ENCODE measurements around the gene ZNF460.

Gene ZNF460

GRCh38 chr19:57242821-57243220, 37.5 kb upstream of the ZNF460 start:
- Histone ChIP-seq H4K20me1 (ENCODE audit: insufficient read depth, low read length) (no peaks in the 10 kb centered on the region), H3K4me2 (ENCODE audit: low read depth, low read length) (no peak overlapping the region), H2AFZ (ENCODE audit: low read length) (no peak overlapping the region), H3K4me1 (ENCODE audit: low read length) (peaks cover 11% of the 10 kb centered on the region; the same call in 1 of the 2 replicates), H3K79me2 (ENCODE audit: low read length) (peaks cover 47% of the 10 kb centered on the region), H3K36me3 (replicated peaks; ENCODE audit: insufficient read depth, low read length) (no peaks in the 10 kb centered on the region), H3K4me3 (ENCODE audit: low read length) (no peak overlapping the region), H3K27ac (ENCODE audit: low read length) (no peak overlapping the region), H3K9me2 (replicated peaks; ENCODE audit: insufficient read depth, low read length) (no peaks in the 10 kb centered on the region), H3K9me3 (replicated peaks; ENCODE audit: insufficient read depth, low read length) (no peaks in the 10 kb centered on the region; the same call in 1 of the 2 replicates), H3K9ac (ENCODE audit: low read length) (no peak overlapping the region), H3K27me3 (replicated peaks; ENCODE audit: insufficient read depth, low read length) (no peaks in the 10 kb centered on the region), H3F3A (ENCODE audit: insufficient read depth, low read length) (peaks cover 10% of the 10 kb centered on the region; the same call in 1 of the 2 replicates)
- TF ChIP-seq EZH2 (optimal IDR thresholded peaks at IDR 0.05; ENCODE audit: low read depth, low read length) (no peak), EZH2phosphoT487 (IDR thresholded peaks at IDR 0.05; ENCODE audit: low read length) (no peak), CTCF (IDR thresholded peaks at IDR 0.05; ENCODE audit: low read length) (no peak)
- no peak for DNase-seq

DNA sequence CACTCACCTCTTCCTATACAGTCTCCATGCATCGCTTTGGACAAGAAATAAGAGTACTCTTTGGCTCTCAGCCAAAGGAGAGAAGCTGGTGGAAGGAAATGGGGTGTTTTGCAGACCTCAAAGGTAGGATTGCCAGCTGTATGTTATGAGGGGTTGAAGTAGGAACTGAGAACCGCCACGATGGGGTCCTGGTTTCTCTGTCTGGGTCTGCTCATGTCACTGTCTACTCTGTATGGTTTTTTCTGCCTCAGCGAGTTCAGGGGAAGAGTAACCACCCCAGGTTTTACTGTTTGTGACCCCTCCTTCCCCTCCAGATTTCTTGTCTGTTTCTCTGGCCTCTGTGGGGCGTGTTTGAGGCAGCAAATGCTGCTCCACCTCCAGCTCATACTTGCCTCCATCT, 35.8 kb upstream of the ZNF460 start:
- Histone ChIP-seq H3K9ac (ENCODE audit: low read length) (no peak overlapping the region), H3K79me2 (ENCODE audit: low read length) (peaks cover 47% of the 10 kb centered on the region), H3K9me3 (replicated peaks; ENCODE audit: insufficient read depth, low read length) (no peaks in the 10 kb centered on the region; the same call in 1 of the 2 replicates), H2AFZ (ENCODE audit: low read length) (no peak overlapping the region), H3K9me2 (replicated peaks; ENCODE audit: insufficient read depth, low read length) (no peaks in the 10 kb centered on the region), H3K4me1 (ENCODE audit: low read length) (peaks cover 11% of the 10 kb centered on the region; the same call in 1 of the 2 replicates), H3K27me3 (replicated peaks; ENCODE audit: insufficient read depth, low read length) (no peaks in the 10 kb centered on the region), H3K4me2 (ENCODE audit: low read depth, low read length) (no peak overlapping the region), H3K4me3 (ENCODE audit: low read length) (no peak overlapping the region), H3K36me3 (replicated peaks; ENCODE audit: insufficient read depth, low read length) (no peaks in the 10 kb centered on the region; the same call in 1 of the 2 replicates), H4K20me1 (ENCODE audit: insufficient read depth, low read length) (no peaks in the 10 kb centered on the region), H3F3A (ENCODE audit: insufficient read depth, low read length) (peaks cover 10% of the 10 kb centered on the region; the same call in 1 of the 2 replicates), H3K27ac (ENCODE audit: low read length) (no peak overlapping the region)
- no peak for TF ChIP-seq CTCF (IDR thresholded peaks at IDR 0.05; ENCODE audit: low read length)
- TF ChIP-seq EZH2 (optimal IDR thresholded peaks at IDR 0.05; ENCODE audit: low read depth, low read length): no peak
- TF ChIP-seq EZH2phosphoT487 (IDR thresholded peaks at IDR 0.05; ENCODE audit: low read length): no peak
- no peak for DNase-seq

- Histone ChIP-seq H3K9me3 (replicated peaks; ENCODE audit: insufficient read depth, low read length) (no peaks in the 10 kb centered on the region; the same call in 1 of the 2 replicates), H3K4me3 (ENCODE audit: low read length) (no peak overlapping the region), H3K36me3 (replicated peaks; ENCODE audit: insufficient read depth, low read length) (no peaks in the 10 kb centered on the region; the same call in 1 of the 2 replicates), H3K9ac (ENCODE audit: low read length) (no peak overlapping the region), H4K20me1 (ENCODE audit: insufficient read depth, low read length) (no peaks in the 10 kb centered on the region), H3F3A (ENCODE audit: insufficient read depth, low read length) (peaks cover 10% of the 10 kb centered on the region; the same call in 1 of the 2 replicates), H3K27ac (ENCODE audit: low read length) (no peak overlapping the region), H3K79me2 (ENCODE audit: low read length) (peaks cover 47% of the 10 kb centered on the region), H3K4me1 (ENCODE audit: low read length) (peaks cover 9% of the 10 kb centered on the region; the same call in 1 of the 2 replicates), H3K4me2 (ENCODE audit: low read depth, low read length) (no peak overlapping the region), H3K9me2 (replicated peaks; ENCODE audit: insufficient read depth, low read length) (no peaks in the 10 kb centered on the region), H3K27me3 (replicated peaks; ENCODE audit: insufficient read depth, low read length) (no peaks in the 10 kb centered on the region), H2AFZ (ENCODE audit: low read length) (no peak overlapping the region)
- TF ChIP-seq EZH2phosphoT487 (IDR thresholded peaks at IDR 0.05; ENCODE audit: low read length): no peak
- no peak for TF ChIP-seq CTCF (IDR thresholded peaks at IDR 0.05; ENCODE audit: low read length)
- no peak for TF ChIP-seq EZH2 (optimal IDR thresholded peaks at IDR 0.05; ENCODE audit: low read depth, low read length)
- no peak for DNase-seq
Observed at GRCh38 chr19:57245066-57245465, 35.2 kb upstream of the ZNF460 start.
